ENCODE results near the gene PLAU.

The PLAU gene

DNA sequence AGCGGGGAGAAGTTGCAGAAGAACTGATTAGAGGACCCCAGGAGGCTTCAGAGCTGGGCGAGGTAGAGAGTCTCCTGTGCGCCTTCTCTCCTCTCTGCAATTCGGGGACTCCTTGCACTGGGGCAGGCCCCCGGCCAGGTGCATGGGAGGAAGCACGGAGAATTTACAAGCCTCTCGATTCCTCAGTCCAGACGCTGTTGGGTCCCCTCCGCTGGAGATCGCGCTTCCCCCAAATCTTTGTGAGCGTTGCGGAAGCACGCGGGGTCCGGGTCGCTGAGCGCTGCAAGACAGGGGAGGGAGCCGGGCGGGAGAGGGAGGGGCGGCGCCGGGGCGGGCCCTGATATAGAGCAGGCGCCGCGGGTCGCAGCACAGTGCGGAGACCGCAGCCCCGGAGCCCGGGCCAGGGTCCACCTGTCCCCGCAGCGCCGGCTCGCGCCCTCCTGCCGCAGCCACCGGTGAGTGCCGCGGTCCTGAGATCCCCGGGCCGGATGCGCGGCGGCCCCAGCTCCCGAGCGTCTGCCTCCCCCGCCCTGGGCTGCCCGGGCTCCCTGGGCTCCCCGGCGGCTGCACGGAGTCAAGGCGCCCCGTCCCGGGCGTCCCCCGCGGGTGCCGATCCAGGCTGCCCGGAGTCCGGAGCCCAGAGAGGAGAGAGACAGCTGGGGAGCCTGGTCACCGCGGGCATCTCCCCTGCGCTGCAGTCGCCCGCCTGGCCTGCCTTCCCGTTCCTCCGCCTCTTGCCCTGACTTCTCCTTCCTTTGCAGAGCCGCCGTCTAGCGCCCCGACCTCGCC is at the start of gene PLAU:
PLAU (plus strand) TSS at position 369 of the 789 bp plus-strand sequence. CDS start 424 bp downstream, outside the sequence.
- peak; percentile 15 for DNase-seq (ENCODE audit: low read depth)

GRCh38 chr10:73862011-73862410 is 48.9 kb upstream of the PLAU start:
- no peak for DNase-seq (ENCODE audit: low read depth)

DNA sequence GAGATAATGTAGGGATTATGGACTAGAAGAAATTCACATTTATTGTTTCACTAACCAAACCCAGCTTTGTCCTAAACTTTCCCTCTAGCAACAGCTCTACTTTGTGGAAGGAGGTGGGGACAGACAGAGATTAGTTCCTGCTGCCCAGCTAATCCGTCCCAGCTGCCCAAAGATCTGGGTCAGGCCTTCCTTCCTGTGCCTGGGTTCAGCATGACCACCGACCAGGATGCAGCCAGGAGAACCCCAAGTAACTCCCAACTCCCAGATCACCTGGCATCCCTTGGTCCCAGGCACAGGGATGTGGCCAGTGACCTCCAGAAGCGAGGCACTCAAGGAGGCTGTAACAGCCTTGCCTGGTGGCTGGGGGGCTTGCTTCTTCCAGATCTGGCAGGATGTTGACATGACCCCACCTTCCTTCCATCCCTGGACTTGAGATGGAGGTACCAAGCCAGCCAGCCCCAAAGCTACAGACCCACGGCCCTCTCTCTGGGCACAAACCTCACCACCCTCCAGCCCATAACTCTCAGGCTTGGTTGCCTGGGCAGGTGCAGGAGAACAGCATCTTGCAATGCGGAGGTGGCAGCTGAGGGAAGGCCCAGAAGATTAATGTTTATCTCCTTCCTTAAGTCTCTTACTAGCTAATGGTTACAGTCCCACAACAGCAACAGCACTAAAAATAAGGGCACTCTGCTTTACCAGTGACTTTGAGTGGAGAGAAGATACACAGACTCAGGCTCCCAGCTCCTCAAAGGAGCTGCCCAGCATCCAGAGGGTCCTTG is 47.7 kb upstream of the PLAU start:
- no peak for DNase-seq (ENCODE audit: low read depth)

GRCh38 chr10:73864229-73864628 is 46.7 kb upstream of the PLAU start:
- no peak for DNase-seq (ENCODE audit: low read depth)

DNA sequence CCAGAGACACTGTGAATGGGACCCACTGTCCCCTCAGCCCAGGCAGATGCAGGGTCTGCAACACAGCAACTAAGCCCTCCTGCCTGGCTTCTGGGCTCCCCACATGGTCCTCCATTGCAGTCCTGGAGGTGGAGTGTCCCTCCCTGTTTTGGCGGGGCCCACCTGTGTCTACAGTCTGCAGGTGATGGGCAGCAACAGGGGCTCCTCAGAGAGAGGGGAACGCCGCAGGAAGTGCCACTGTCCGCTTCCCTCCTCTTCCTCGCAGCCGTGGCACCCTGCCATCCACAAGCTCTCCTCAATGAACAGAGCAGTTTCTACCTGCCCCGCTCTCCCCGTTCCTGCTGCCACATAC is 45.8 kb upstream of the PLAU start:
- no peak for DNase-seq (ENCODE audit: low read depth)

DNA sequence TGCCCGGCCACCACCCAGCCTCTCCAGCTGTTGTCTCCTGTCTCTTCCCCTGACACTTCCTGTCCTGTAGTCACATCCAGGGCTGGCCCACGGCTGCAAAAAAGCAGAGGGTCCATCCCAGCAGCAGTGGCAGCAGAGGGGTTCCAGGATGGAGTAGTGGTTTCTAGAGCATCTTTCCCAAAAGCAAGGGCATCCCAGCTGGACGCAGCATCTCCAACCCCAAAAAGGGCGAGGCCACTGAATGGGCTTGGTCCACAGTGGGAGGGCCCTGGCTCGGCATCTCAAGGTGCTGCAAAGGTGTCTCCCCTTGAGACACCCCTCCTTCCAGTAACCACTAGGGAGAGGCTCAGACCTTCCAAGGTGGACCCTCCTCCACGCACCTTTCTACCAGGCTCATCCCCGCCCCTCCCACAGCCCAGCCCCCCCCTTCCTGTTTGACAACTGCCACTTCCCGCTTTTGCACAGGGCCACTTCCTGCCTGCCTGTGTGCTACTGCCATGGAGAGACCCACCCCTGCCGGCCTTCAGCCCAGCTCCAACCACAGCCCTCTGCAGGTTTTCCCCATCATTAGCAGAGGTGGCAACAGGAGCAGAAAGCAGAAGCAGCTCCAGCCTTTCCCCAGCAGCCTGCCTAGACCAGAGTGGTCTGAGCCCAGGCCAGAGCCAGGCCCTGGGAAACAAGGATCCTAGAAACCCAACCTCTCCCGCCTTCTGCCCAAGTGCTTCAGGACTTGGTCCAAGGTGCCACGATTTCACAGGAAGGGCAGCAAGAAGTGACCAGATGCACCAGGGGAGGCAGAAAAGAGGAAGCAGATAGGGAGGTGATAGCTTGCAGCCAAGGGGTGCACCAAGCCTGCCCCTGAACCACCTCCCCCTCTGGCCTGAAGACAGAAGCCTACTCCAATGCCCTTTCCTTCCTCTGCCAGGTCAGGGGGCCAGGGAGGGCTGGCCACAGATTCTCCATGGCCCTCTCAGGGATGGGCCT is 45.2 kb upstream of the PLAU start:
- DNase-seq (ENCODE audit: low read depth): peak; percentile 35

DNA sequence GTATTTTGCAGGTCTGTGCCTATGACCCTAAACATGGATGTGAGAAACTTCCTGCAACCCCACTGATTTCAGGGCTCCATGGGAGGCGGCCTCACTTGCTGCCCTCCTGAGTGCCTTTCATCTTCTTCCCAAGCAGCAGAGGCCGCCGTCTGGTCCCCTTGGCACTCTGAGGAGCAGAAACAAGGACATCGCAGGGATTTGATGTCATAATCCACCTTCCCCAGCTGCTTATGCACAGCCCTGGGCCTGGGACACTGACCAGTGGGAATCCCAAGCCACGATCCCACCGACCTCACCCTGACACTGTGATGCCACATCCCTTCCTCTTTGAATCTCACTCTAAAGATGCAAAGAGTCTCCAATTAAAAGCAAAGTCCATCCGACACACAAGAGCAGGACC is 44.3 kb upstream of the PLAU start:
- no peak for DNase-seq (ENCODE audit: low read depth)

- DNase-seq (ENCODE audit: low read depth): no peak
Observed at GRCh38 chr10:73867126-73867807, 43.7 kb upstream of the PLAU start.

GRCh38 chr10:73867871-73868631 is 42.9 kb upstream of the PLAU start:
- no peak for DNase-seq (ENCODE audit: low read depth)

GRCh38 chr10:73868655-73869195 is 42.2 kb upstream of the PLAU start:
- no peak for DNase-seq (ENCODE audit: low read depth)

DNA sequence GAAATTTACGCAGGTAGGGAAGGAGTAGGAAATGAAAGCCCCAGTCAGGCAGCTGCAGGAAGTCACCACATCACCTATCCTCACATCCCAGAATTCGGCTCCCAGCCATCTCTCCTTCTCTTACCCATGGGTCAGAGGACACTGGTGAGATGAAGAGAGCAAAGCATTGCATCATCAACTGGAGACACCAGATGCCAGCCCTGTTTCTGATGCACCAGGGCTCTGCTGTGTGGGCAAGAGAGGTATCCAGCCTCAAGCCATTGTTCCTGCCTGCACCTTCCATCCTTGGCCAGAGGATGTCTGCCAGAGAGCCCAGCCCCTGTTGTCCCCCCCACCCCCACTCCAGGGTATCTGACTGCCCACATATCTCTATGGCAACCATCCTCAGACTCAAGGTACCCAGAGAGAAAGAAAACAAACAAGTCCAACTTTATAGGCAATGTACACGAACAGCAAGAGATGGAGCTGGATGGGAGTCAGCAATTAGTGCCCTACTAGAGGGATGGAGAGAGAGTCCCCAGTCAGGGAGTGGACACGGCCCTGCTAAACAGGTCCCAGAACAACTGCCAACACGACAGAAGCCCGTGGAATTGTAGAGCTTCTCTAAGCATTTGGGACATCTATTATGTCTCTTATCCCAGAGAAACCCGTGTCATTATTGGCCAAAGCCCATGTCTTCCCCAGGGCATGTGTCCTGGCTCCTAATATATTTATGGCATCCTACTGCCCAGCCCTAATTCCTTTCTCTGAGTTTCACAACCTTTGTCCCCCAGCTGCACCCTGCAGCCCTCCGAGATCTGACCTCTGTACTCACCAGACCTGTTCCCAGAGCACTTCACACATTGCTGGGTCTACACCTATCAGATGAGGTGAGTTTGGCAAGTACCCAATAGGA is 39.4 kb upstream of the PLAU start:
- DNase-seq (ENCODE audit: low read depth): no peak

DNA sequence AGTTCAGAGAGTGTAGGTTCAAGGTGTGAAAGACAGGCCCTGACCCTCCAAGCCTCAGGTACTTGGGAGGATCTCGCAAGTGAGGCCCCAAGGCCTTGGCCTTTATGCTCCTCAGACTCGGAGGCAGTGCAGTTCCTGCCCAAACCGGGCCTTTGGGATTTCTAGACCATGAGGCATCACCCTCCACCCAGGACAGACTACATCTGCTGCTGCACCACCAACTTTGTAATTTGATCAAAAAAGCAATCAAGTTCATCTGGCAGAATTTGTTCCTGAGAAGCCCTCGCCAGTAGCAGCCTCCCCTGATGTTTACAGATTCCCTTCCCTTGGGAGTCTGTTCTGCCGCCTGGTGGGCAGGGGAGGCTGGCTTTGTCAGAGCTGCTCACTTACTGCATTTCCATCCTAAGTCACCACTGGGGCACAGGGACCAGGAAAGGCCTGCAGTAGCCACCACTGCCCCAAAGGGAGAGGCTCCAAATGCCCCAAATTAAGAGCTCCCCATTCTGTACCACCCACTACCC is 38.7 kb upstream of the PLAU start:
- DNase-seq (ENCODE audit: low read depth): no peak

DNA sequence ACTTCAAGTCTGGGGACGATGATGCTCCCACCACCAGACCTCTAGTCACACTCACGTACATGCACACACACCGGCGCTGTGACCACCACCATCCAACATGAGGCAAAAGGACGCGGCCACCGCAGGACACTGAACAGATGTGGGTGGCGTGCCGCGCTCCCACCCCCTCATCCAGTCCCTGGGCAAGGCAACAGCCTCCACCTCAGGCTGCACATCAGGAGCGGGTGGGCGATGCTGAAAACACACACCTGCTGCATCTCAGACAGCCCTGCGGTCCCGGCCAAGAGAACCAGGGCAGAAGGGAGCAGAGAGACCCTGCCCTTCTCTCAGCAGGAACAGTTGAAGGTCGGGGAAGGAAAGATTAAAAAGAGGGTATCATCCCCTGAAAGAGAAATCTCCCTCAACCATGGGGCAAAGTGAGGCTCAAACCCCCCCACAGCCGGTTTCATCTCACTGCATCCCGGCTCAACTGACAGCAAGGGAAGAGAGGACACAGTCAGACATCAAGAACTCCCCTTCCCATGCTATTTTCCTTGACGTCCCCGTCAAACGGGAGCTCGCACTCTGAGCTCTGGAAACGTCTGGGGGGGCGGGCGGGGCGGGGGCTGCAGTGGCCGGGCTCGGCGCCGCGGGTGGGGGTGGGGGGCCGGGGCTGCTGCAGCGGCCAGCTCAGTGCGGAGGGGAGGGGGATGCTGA is 37.6 kb upstream of the PLAU start:
- no peak for DNase-seq (ENCODE audit: low read depth)

GRCh38 chr10:73873838-73874215 is 37.1 kb upstream of the PLAU start:
- no peak for DNase-seq (ENCODE audit: low read depth)

- DNase-seq (ENCODE audit: low read depth): peak; percentile 68
Observed at GRCh38 chr10:73874267-73875138, 36.4 kb upstream of the PLAU start, which contains the start of gene CAMK2G. TSS of gene CAMK2G (minus strand) at chr10:73874555. CDS start at chr10:73874461, 94 bp downstream.

- DNase-seq (ENCODE audit: low read depth): no peak
Observed at GRCh38 chr10:73875139-73875475, 35.8 kb upstream of the PLAU start.

DNA sequence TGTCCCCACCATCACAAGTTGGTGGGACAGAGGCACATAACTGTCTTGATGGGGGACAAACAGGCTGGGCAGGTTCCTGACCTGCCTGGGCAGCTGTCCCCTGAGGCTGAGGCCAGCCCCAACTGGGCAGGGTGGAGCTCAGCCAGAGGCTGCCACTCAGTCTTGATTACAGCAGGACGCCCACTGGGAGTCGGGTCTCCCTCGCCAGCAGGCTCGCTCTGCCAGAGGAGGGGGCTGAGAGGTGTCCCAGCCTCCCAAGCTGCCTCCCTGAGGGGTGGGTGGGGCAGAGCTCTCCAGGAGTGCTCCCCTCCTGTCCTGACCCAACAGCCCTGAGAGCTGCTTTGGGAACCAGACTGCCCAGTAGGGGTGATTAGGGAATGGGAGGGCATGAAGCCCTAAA is 34.8 kb upstream of the PLAU start:
- DNase-seq (ENCODE audit: low read depth): no peak

DNA sequence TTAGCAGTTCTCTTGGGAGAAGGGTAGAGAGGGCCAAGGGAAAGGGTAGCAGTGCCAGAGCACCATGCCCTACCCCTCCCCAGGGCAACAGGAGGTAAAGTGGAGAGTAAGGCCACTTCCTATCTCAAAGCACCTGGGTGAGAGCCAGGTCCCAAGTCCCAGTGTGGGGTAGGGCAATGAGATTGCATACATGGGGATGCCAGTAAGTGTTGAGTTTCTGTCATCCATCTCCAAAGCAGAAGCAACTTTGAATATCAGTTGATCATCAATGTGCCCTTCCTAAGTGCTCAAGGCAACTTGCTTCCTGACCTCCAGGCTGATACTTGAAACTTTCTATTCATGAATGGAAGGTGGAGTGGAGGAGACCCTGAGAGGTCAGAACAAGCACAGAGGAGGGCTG is 34.4 kb upstream of the PLAU start:
- no peak for DNase-seq (ENCODE audit: low read depth)

Measured in stimulated activated CD8-positive, alpha-beta memory T cell treated with anti-CD3 and anti-CD28 coated beads, Interleukin-4, amount 100 ng/mL, for 24 hours (primary cell).